ENCODE measurements around the gene SNX8. TPM values are rescaled to one million over a fixed set of nuclear protein-coding genes. Genes with fewer than 3 reads are reported as not detected.

Gene SNX8
- total RNA-seq, 1 donor from 2014 or later = 7.8 TPM

GRCh38 chr7:2245883-2246675 is 68.2 kb downstream of the SNX8 start:
- DNase-seq (ENCODE audit: low read depth in 2 of 2) = no peak

GRCh38 chr7:2244404-2244995 is 69.7 kb downstream of the SNX8 start:
- DNase-seq (ENCODE audit: low read depth in 2 of 2) = no peak

- DNase-seq (ENCODE audit: low read depth in 2 of 2) = no peak
Measured at GRCh38 chr7:2243458-2243857, 70.8 kb downstream of the SNX8 start.

GRCh38 chr7:2242541-2243429 is 71.5 kb downstream of the SNX8 start:
- DNase-seq (ENCODE audit: low read depth in 2 of 2) = no peak

- DNase-seq (ENCODE audit: low read depth in 2 of 2) = peak in 1 of 2 donors; percentile 77
Measured at GRCh38 chr7:2241580-2242540, 72.4 kb downstream of the SNX8 start, which contains the start of the genes MRM2 and NUDT1. TSS of gene MRM2 (minus strand) at chr7:2242205. CDS start at chr7:2242169, 36 bp downstream. TSS of gene NUDT1 (plus strand) at chr7:2242226. CDS start at chr7:2244575, 2,349 bp downstream.

- no peak for DNase-seq (ENCODE audit: low read depth in 2 of 2)
Measured at GRCh38 chr7:2239242-2239641, 75.0 kb downstream of the SNX8 start.

GRCh38 chr7:2237109-2237602 is 77.1 kb downstream of the SNX8 start:
- peak; percentile 20 to 27 for DNase-seq (ENCODE audit: low read depth in 2 of 2)

GRCh38 chr7:2233926-2234325 is 80.3 kb downstream of the SNX8 start:
- peak in 1 of 2 donors; percentile 47 for DNase-seq (ENCODE audit: low read depth in 2 of 2)

GRCh38 chr7:2232766-2233520 is 81.3 kb downstream of the SNX8 start, which contains the start of gene MAD1L1:
TSS of gene MAD1L1 (minus strand) at chr7:2232945. CDS start at chr7:2230133, 2,812 bp downstream.
- peak; percentile 69 to 88 for DNase-seq (ENCODE audit: low read depth in 2 of 2)

GRCh38 chr7:2231992-2232765 is 82.1 kb downstream of the SNX8 start:
- no peak for DNase-seq (ENCODE audit: low read depth in 2 of 2)

GRCh38 chr7:2230882-2231281 is 83.4 kb downstream of the SNX8 start:
- no peak for DNase-seq (ENCODE audit: low read depth in 2 of 2)

GRCh38 chr7:2230226-2230625 is 84.0 kb downstream of the SNX8 start:
- no peak for DNase-seq (ENCODE audit: low read depth in 2 of 2)

GRCh38 chr7:2229467-2229866 is 84.8 kb downstream of the SNX8 start:
- DNase-seq (ENCODE audit: low read depth in 2 of 2) = no peak

GRCh38 chr7:2228921-2229320 is 85.3 kb downstream of the SNX8 start:
- no peak for DNase-seq (ENCODE audit: low read depth in 2 of 2)

- DNase-seq (ENCODE audit: low read depth in 2 of 2) = no peak
Measured at GRCh38 chr7:2227699-2228098, 86.5 kb downstream of the SNX8 start.

GRCh38 chr7:2225830-2226229 is 88.4 kb downstream of the SNX8 start:
- no peak for DNase-seq (ENCODE audit: low read depth in 2 of 2)

GRCh38 chr7:2225336-2225735 is 88.9 kb downstream of the SNX8 start:
- DNase-seq (ENCODE audit: low read depth in 2 of 2) = no peak

GRCh38 chr7:2224934-2225333 is 89.3 kb downstream of the SNX8 start:
- DNase-seq (ENCODE audit: low read depth in 2 of 2) = no peak

- no peak for DNase-seq (ENCODE audit: low read depth in 2 of 2)
Measured at GRCh38 chr7:2224491-2224928, 89.7 kb downstream of the SNX8 start.

All from dermis microvascular lymphatic vessel endothelial cell (primary cell).